IMR-90 (cell line): ENCODE results near the gene RPN1. TPM values are rescaled to one million over a fixed set of nuclear protein-coding genes. Genes with fewer than 3 reads are reported as not detected.

Experiments
- ATAC-seq: fragments of 200-7000 bp; cut with Tn5 transposase; 2 replicates; pipeline ENCODE4 v1.9.1; 2020; ENCODE audit warnings: low read depth, mild to moderate bottlenecking, moderate library complexity
- BruUV-seq: library from RNA; stranded (reverse); fragments of 400-500 nt; replicated peaks from 2 replicates; lab custom pipeline; 2021; lab: Mats Ljungman, UMichigan
- CTCF ChIA-PET: fragments of 300-600 bp; formaldehyde crosslinking; extraction: SDS; loops from one replicate; lab custom pipeline; 2021; ENCODE audit warnings: antibody characterized with exemption; lab: Yijun Ruan, JAX
- POLR2A ChIA-PET: fragments of 300-600 bp; sonication (Branson Sonifier 250); formaldehyde crosslinking; loops from one replicate; lab custom pipeline; 2022; ENCODE audit warnings: antibody characterized with exemption; ENCODE audit not compliant: unreplicated experiment; lab: Charles Lee
- DNase-seq: peaks from one replicate; pipeline ENCODE4 v3.0.0; 2013
- H2AFZ ChIP-seq: replicated peaks from 2 replicates; pipeline ENCODE3; 2013; ENCODE audit warnings: low read length, mild to moderate bottlenecking; ENCODE audit not compliant: poor library complexity
- H2AK5ac ChIP-seq: 2 replicates; pipeline ENCODE4 v1.6.1; 2013; ENCODE audit warnings: low read depth, low read length, inconsistent platforms
- H2AK9ac ChIP-seq: replicated peaks from 2 replicates; pipeline ENCODE3; 2013; ENCODE audit warnings: mild to moderate bottlenecking, low read depth, low read length, moderate library complexity; ENCODE audit not compliant: poor library complexity
- H2BK120ac ChIP-seq: 2 replicates; pipeline ENCODE4 v1.6.1; 2013; ENCODE audit warnings: low read depth, low read length, inconsistent platforms
- H2BK15ac ChIP-seq: 3 replicates; pipeline ENCODE4 v1.6.1; 2013; ENCODE audit warnings: low read depth, low read length, inconsistent platforms
- H2BK20ac ChIP-seq: 2 replicates; pipeline ENCODE4 v1.6.1; 2013; ENCODE audit warnings: low read depth, mild to moderate bottlenecking, inconsistent platforms, low read length, moderate library complexity
- H2BK5ac ChIP-seq: 2 replicates; pipeline ENCODE4 v1.6.1; 2013; ENCODE audit warnings: mild to moderate bottlenecking, low read depth, low read length, inconsistent platforms; ENCODE audit not compliant: poor library complexity, severe bottlenecking
- H3K14ac ChIP-seq: replicated peaks from 2 replicates; pipeline ENCODE4 v1.6.1; 2013; ENCODE audit warnings: low read depth, low read length, inconsistent platforms
- H3K18ac ChIP-seq: 2 replicates; pipeline ENCODE4 v1.6.1; 2013; ENCODE audit warnings: low read depth, low read length, control low read depth
- H3K23ac ChIP-seq: 2 replicates; pipeline ENCODE4 v1.6.1; 2013; ENCODE audit warnings: low read depth, low read length, inconsistent platforms
- H3K27ac ChIP-seq: 2 replicates; pipeline ENCODE4 v1.5.1; 2013; ENCODE audit warnings: mild to moderate bottlenecking, control low read depth, low read length; ENCODE audit not compliant: insufficient read depth
- H3K27me3 ChIP-seq: 2 replicates; pipeline ENCODE4 v1.6.1; 2013; ENCODE audit warnings: low read length; ENCODE audit not compliant: control insufficient read depth, insufficient read depth
- H3K36me3 ChIP-seq: 2 replicates; pipeline ENCODE4 v1.6.1; 2013; ENCODE audit warnings: low read length, mixed read lengths; ENCODE audit not compliant: control insufficient read depth, insufficient read depth
- H3K4ac ChIP-seq: 2 replicates; pipeline ENCODE4 v1.6.1; 2013; ENCODE audit warnings: low read depth, low read length, inconsistent platforms
- H3K4me1 ChIP-seq: 2 replicates; pipeline ENCODE4 v1.6.1; 2013; ENCODE audit warnings: low read length, mixed read lengths; ENCODE audit not compliant: control insufficient read depth, insufficient read depth
- H3K4me2 ChIP-seq: 2 replicates; pipeline ENCODE4 v1.6.1; 2013; ENCODE audit warnings: low read depth, mild to moderate bottlenecking, control low read depth, low read length, moderate library complexity
- H3K4me3 ChIP-seq: 2 replicates; pipeline ENCODE4 v1.5.1; 2013; ENCODE audit warnings: low read depth, mild to moderate bottlenecking, control low read depth, low read length, moderate library complexity; ENCODE audit not compliant: insufficient read depth
- H3K56ac ChIP-seq: 2 replicates; pipeline ENCODE4 v1.6.1; 2013; ENCODE audit warnings: low read length, inconsistent platforms; ENCODE audit not compliant: insufficient read depth; ENCODE audit errors: extremely low read depth
- H3K79me1 ChIP-seq, 2 experiments: 2 replicates each; pipeline ENCODE4 v1.6.1; 2013; ENCODE audit warnings: low read length in 2 of 2, inconsistent platforms in 1 of 2, low read depth in 1 of 2
- H3K9ac ChIP-seq: 2 replicates; pipeline ENCODE4 v1.6.1; 2013; ENCODE audit warnings: low read depth, low read length, control low read depth
- H3K9me1 ChIP-seq: 2 replicates; pipeline ENCODE4 v1.6.1; 2013; ENCODE audit warnings: low read length, inconsistent platforms; ENCODE audit not compliant: insufficient read depth
- H3K9me3 ChIP-seq: 2 replicates; pipeline ENCODE4 v1.6.1; 2013; ENCODE audit warnings: low read length; ENCODE audit not compliant: control insufficient read depth, insufficient read depth
- H4K20me1 ChIP-seq: 2 replicates; pipeline ENCODE4 v1.6.1; 2013; ENCODE audit warnings: low read length, inconsistent platforms; ENCODE audit not compliant: insufficient read depth
- H4K5ac ChIP-seq: 2 replicates; pipeline ENCODE4 v1.6.1; 2013; ENCODE audit warnings: mild to moderate bottlenecking, low read depth, low read length, control low read depth
- H4K8ac ChIP-seq, 2 experiments: 2 replicates each; pipeline ENCODE4 v1.6.1; 2013; ENCODE audit warnings: low read depth in 2 of 2, low read length in 2 of 2, control low read depth in 1 of 2, inconsistent platforms in 1 of 2
- H4K91ac ChIP-seq: 2 replicates; pipeline ENCODE4 v1.6.1; 2013; ENCODE audit warnings: low read depth, low read length, inconsistent platforms; ENCODE audit not compliant: insufficient read depth
- BHLHE40 ChIP-seq: fragments of 150-350 bp; IDR thresholded peaks from 2 replicates; pipeline ENCODE4 v1.6.1; 2016; ENCODE audit warnings: mild to moderate bottlenecking, low read depth, low read length
- CEBPB ChIP-seq: IDR thresholded peaks from 2 replicates; pipeline ENCODE4 v1.6.1; 2012; ENCODE audit warnings: low read depth, low read length, improper control_type of control experiment
- CHD1 ChIP-seq: IDR thresholded peaks from 2 replicates; pipeline ENCODE4 v1.6.1; 2012; ENCODE audit warnings: low read depth, low read length, improper control_type of control experiment
- CTCF ChIP-seq: conservative IDR thresholded peaks from 2 replicates; pipeline ENCODE4 v1.5.1; 2012; ENCODE audit warnings: mild to moderate bottlenecking, low read depth, low read length, improper control_type of control experiment
- ELK1 ChIP-seq: fragments of 150-350 bp; IDR thresholded peaks from 2 replicates; pipeline ENCODE4 v1.6.1; 2016; ENCODE audit warnings: low read depth, mild to moderate bottlenecking, low read length, moderate library complexity, borderline replicate concordance
- MAFK ChIP-seq: IDR thresholded peaks from 2 replicates; pipeline ENCODE4 v1.6.1; 2012; ENCODE audit warnings: low read depth, low read length, improper control_type of control experiment
- MAZ ChIP-seq: IDR thresholded peaks from 2 replicates; pipeline ENCODE4 v1.6.1; 2012; ENCODE audit warnings: low read depth, mild to moderate bottlenecking, low read length, improper control_type of control experiment, moderate library complexity, borderline replicate concordance
- NFE2L2 ChIP-seq: fragments of 150-350 bp; IDR thresholded peaks from 2 replicates; pipeline ENCODE4 v1.6.1; 2016; ENCODE audit warnings: low read depth, mild to moderate bottlenecking, low read length
- RAD21 ChIP-seq: IDR thresholded peaks from 2 replicates; pipeline ENCODE4 v1.6.1; 2012; ENCODE audit warnings: low read length, improper control_type of control experiment
- RFX5 ChIP-seq: IDR thresholded peaks from 2 replicates; pipeline ENCODE4 v1.8.0; 2012; ENCODE audit warnings: low read depth, mild to moderate bottlenecking, low read length, moderate library complexity
- SMC3 ChIP-seq: fragments of 150-350 bp; IDR thresholded peaks from 2 replicates; pipeline ENCODE4 v1.6.1; 2016; ENCODE audit warnings: low read depth, mild to moderate bottlenecking, antibody characterized with exemption, low read length, moderate library complexity
- USF2 ChIP-seq: fragments of 150-350 bp; IDR thresholded peaks from 2 replicates; pipeline ENCODE4 v1.6.1; 2017; ENCODE audit warnings: mild to moderate bottlenecking, antibody characterized with exemption, low read length, low read depth
- WGBS, 2 experiments: methylation state at CpG; one replicate each; pipeline versions ENCODE4 v1.1.5 to v1.1.7; 2013; ENCODE audit warnings: missing lambda C conversion rate in 2 of 2; ENCODE audit not compliant: insufficient read length in 1 of 2; ENCODE audit errors: extremely low coverage in 2 of 2; 5-methylcytosine and 5-hydroxymethylcytosine counted together
- dilution Hi-C: fragments of 300-500 bp; cut with HindIII; formaldehyde crosslinking; loops from one replicate; pipeline ENCODE4 v1.14.3; 2018; ENCODE audit warnings: low sequenced_read_pairs; ENCODE audit not compliant: unreplicated experiment
- in situ Hi-C: fragments of 300-500 bp; cut with MboI; formaldehyde crosslinking; loops from 3 replicates; pipeline ENCODE4 v1.14.3; 2019; ENCODE audit warnings: low sequenced_read_pairs, inconsistent platforms, mixed read lengths
- intact Hi-C: fragments of 100-400 bp; cut with micrococcal nuclease; formaldehyde crosslinking; loops from 2 replicates; pipeline ENCODE4 v1.10.0; 2022
- polyA plus RNA-seq, 3 experiments: library from polyadenylated mRNA; depleted of rRNA; stranded (reverse); fragments of >200 nt; gene quantifications; 2 replicates each; pipeline ENCODE4 v1.2.3, GENCODE V29; 2012; ENCODE audit warnings: low replicate concordance in 1 of 3
- total RNA-seq: library from RNA; depleted of rRNA; stranded (reverse); fragments of >200 nt; gene quantifications from 2 replicates; pipeline ENCODE4 v1.2.3, GENCODE V29; 2012

Gene RPN1
- total and polyA plus RNA-seq, 2 of the 4 experiments (the other 2 are of a cell fraction): 252 to 736 TPM

- Histone ChIP-seq H4K91ac (no peak overlapping the region), H3K79me1 (peaks cover 0 to under 1% of the 10 kb centered on the region in 2 experiments; a peak in 1 of 4 replicates), H3K18ac (no peak overlapping the region), H3K14ac (no peak overlapping the region), H3K4me3 (no peak overlapping the region), H3K4me2 (no peak overlapping the region), H2BK20ac (no peak overlapping the region), H3K56ac (no peak overlapping the region), H3K9me3 (no peaks in the 10 kb centered on the region), H3K4ac (no peak overlapping the region), H2AK9ac (no peak overlapping the region), H3K23ac (no peak overlapping the region), H3K27ac (no peak overlapping the region), H3K36me3 (no peaks in the 10 kb centered on the region), H2BK120ac (no peak overlapping the region), H2AK5ac (no peak overlapping the region), H2BK15ac (no peak overlapping the region), H3K27me3 (no peaks in the 10 kb centered on the region), H2AFZ (no peak overlapping the region), H4K8ac (no peak overlapping the region), H3K4me1 (no peaks in the 10 kb centered on the region), H4K20me1 (no peaks in the 10 kb centered on the region), H4K5ac (no peak overlapping the region), H3K9me1 (no peaks in the 10 kb centered on the region), H3K9ac (no peak overlapping the region), H2BK5ac (no peak overlapping the region)
- ATAC-seq (no peak), DNase-seq (no peak)
- ChIA-PET POLR2A (no interaction called here), CTCF (no interaction called here)
- no CpG with 5 or more reads among the region's 3 CpGs for WGBS, 2 experiments
- BruUV-seq: no TSS peak
- TF ChIP-seq SMC3 (no peak), CTCF (no peak), MAFK (no peak), NFE2L2 (no peak), BHLHE40 (no peak), CEBPB (no peak), ELK1 (no peak), RFX5 (no peak), CHD1 (no peak), RAD21 (no peak), MAZ (no peak), USF2 (no peak)
- dilution Hi-C loops: no loop called here
- intact Hi-C loops: no loop called here
- in situ Hi-C loops: no loop called here
Measured at GRCh38 chr3:128655531-128655930, 4.9 kb upstream of the RPN1 start.
